HG03442 (cell line): ENCODE data around the gene MEGF11.

ENCODE experiments used
- ATAC-seq: cut with Tn5 transposase; IDR thresholded peaks from one replicate; pipeline ENCODE4 v1.9.1; 2021; ENCODE audit warnings: mild to moderate bottlenecking, moderate library complexity; ENCODE audit not compliant: unreplicated experiment

Gene MEGF11

DNA sequence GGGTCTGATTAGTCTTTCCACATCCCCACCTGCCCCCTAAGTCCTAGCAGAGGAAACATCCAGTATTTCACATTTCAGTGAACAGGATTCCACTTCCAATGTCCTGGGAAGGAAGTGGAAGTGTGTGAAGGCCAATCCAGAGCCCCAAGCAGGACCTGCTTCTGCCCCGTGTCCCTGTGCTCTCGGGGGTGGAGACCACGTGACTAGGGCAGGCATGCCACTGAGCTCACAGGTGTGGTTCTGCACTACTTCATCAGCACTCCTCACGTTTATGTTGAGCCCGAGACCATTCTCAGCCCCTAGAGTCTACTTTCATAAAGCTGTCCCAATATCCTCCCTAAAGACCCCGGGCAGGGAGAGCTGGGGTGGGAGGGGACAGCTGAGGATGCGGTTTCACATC lies 299.9 kb downstream of the MEGF11 start:
- ATAC-seq, result no peak

DNA sequence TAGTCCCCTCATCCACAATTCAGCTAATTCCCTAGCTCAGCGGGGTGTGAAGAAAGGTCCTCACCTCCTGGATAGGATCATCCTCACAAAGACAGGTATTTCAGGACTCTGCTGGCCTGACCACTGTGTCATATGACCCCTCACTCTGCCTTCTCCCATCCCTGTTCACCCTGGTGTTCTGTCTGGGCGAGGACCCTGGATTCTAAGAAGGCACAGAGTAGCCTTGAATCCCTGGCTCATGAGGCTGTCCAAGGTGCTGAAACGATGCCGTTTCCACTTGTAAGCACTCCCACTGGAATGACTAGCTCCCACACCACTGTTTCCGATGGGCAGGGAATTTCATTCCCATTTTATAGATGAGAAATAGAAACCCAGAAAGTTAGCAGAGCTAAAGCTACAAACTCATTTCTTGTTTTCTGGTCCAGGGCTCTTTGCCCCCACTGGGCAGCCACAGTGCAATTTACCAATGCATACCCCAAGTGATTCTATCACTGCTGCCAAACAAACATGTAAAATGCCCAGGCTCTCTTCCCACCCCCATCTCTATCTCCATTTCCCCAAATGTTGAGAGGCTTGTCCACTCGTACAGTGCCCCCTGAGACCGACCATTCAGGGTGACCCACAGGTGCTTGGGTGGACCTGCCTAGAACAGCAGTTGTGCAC lies 301.0 kb downstream of the MEGF11 start:
- ATAC-seq, result no peak

DNA sequence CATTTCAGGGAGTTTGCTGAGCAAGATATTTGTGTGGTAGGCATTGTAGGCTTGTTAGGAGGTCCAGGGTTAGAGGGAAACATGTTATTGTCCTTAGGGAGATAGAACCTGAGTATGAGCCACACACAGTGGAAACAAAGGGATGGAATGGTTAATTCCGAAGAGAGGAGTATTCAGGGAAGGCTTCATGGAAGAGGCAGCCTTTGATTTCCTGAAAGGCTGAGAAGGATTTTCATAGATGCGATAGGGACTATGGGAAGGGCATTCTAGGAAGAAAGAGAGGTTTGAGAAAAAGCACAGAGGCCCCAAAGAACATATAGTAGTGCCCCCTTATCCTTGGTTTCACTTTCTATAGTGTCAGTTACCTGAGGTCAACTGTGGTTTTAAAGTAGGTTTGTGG lies 302.5 kb downstream of the MEGF11 start:
- ATAC-seq, result no peak

DNA sequence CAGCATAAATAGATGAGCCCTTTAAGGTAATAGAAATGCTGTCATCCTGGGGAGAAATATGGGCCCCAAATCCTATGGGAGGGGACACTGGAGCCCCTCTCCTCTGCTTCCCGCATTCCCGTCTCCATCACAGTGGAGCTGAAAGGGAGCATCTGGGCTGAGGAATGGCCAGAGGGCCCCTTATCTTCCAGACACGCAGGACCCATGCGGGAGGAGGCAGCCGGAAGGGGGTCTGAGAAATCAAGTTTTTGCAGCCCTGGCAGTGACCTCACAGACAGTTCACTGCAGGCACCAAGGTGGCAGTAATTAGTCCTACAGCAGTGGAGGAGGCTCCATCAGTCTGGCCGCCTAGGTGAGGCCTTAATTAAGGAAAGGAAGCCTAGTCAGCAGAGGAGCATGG lies 304.1 kb downstream of the MEGF11 start:
- no peak for ATAC-seq

DNA sequence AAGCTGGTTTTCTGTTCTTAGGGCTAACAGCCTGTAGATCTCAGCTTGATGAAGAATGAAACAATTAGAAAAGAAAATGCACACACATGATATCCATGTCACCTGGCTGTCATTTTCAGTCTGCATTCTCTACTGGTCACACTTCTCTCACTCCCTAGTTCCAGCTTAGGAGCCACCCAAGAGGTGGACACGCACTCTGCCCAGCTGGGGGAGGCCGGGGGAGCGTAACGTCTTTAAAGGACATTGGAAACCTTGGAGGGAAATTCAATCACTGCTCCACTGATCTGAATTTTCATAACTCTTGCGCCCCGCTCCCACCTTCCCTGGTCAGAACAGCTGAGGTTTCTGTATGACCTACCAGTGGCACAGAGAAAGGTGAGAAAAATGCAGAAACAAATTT lies 304.5 kb downstream of the MEGF11 start:
- no peak for ATAC-seq

DNA sequence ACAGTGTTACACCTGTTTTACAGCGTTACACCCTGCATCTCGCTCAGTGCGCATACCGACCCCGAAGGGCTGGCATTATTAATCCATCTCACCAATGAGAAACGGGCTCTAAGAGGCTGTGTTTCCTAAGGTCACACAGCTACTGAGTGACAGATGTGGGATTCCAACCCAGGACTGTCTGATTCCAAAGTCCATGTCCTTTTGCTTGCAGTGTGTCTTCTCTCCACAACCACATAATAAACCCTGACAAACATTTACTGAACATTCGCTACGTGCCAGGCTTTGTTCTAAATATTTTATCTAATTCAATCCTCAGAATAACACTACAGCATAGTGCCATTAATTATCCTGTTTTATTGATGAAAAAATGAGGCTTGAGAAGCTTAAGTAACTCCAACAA lies 305.2 kb downstream of the MEGF11 start:
- ATAC-seq, result no peak

DNA sequence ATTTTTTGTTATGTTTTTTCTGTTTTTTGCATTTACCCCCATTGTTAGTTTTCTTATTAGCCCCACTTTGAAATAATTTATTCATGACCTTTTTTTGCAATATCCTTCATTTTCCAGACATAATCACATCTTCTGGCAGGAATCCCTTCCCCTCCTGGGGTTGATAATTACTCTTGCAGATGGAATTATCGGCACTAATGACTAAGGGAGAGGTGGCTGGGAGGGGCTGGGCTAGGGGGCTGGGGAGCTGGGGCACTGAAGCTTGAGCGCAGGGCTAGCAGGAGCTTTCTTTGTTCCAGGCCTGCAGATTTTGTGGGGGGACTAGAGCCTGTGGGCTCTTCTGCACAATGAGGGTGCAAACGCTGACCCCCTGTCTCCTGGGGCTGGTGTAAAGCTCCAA lies 306.5 kb downstream of the MEGF11 start:
- no peak for ATAC-seq

DNA sequence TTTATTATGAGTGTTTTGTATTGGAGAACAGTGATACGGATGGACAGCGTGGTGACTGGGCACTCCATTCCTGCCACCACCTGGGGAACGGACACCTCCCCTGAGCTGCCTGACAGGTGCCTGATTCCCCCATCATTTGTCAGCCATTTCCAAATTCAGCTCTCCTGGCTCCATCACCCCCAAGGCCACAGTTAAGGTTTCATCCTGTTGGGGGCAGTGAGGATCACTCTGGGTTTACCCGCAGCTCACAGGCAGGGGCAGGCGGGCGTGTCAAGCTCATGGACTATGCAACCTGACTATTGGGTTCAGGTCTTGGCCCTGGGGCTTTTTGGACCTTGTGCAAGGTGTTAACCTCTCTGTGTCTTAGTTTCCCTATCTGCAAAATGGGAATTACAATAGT lies 307.9 kb downstream of the MEGF11 start:
- ATAC-seq, result no peak

DNA sequence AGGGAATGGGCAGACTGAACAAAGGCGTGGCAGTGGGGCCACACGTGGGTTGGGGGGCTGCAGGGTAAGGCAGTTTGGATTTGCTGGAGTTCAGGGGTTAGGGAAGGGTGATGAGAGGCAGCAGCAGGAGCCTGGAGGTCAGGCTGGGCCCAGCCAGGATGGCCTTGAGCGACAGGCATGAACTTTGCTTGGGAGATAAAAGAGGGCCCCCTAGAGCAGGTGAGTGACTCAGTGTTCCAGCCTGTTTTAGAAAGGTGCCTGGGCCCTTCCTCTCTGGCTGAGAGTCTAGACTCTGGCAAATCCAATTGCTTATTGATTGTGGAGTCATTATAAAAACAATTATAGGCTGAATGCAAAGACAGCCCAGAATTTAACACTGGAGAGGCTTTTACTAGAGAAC lies 309.1 kb downstream of the MEGF11 start:
- ATAC-seq, result no peak

DNA sequence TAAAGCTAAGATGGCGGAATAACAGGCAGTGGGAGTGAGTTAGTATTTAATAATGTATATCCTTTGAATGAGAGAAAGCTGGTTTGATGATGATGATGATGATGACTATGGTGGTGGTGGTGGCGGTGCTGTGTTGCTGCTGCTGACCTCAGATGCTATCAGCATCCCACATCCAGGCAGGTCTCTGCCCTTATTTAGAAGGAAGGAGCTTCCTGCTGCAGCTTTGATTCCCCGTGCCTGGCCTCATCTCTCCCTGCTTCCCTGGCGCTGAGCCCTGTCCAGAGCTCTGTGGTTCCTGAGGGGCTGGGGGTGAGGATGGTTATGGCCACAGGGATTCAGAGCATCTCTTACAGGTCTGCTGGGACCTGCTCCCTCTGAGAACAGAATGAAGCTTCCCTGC lies 311.1 kb downstream of the MEGF11 start:
- ATAC-seq, result no peak

DNA sequence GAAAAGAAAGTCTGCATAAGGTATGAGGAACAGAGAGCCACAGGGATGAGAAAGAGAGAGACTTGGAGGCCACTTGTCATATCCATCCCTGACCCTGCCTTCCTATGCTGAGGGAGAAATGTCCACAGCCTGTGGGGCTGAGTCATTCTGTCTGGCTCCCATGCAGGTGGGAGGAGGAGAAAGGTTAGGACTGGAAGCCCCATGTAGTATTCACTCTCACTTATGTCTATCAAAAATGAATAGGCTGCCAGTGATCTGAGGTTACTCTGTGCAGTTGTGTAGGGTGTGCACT lies 313.0 kb downstream of the MEGF11 start:
- no peak for ATAC-seq

DNA sequence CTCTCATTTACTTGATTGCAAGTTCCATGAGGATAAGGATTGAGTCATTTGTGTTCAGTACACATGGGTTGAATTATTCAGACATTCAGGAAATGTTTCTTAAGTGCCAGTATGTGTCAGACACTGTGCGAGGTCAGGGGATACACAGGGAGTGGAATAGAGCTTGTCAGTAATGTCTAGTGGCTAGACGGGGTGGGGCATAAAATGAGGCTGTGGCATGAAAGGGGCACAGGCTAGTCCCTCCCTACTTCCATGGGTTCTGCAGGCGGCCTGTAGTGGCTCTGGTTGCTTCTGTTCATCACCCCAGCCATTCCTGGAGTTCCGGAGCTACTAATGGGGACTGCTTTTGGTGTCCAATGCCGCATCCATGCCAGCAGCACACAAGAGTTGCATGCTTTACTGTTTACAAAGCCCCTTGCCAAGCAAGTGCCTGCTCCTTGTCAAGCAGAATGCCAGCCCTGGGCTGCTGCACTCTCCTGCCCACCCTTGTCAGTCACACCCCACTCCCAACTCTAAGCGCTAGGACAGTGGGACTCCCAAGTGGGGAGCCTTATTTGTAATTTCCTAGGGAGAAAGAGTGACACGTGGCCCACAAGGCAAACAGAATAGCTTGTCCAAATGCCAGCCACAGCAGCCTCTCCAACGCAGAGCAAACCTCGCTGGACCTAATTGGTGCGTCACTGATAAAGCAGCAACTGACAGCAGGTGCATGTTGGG lies 313.5 kb downstream of the MEGF11 start:
- no peak for ATAC-seq

DNA sequence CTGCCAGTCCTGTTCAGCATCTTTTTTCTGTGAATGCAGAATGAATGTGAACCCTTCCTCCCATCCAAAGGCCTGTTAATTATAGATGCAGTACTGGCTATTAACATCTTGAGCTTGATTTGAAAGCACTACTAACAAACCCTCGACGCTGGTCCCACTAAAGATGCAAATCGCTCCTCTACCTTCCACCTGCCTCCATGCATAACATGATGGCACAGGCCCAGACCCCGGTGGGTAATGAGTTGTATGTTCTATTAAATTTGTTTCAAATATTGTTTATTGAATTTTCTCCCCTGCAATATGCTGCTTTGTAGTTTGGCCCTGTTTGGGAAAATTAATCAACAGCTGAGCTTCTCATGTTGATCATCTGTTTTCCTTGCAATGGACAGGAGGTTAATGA lies 314.9 kb downstream of the MEGF11 start:
- no peak for ATAC-seq

DNA sequence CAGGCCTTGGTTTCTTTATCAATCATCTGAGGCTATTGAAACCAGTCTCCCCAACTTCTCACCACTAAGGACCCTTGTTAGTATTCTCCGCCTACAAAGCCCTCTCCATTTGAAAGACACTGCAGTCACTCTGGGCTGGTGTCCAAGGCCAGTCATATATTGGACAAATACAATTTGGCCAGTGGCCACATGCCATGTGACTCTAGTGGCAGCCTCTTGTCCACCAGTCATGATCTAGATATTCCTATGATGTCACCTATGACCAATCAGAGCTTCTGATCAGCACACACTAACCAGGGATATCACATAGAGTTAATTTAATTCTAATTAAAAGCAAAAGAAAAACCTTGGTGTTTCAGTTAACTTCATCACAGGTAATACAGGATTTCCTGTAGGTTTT lies 316.1 kb downstream of the MEGF11 start:
- no peak for ATAC-seq

DNA sequence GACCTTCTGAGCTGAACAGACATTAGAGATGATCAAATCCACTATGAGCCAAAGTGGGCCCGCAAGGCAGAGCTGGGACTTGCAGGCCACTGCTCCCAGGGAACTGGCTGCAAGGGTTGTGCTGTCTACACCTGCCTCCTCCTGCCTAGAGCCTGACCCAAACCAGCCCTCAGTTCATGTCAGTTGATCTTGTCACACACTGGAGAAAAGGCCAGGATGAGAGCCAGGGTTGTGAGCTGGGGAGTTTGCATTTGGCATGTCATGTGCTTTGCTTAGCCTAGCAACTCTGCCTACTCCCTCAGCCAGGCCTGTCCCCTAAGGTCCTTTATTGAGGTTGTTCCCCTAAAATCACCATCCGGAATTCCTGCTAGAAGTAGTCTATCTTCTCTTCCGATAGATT lies 316.5 kb downstream of the MEGF11 start:
- ATAC-seq, result no peak

DNA sequence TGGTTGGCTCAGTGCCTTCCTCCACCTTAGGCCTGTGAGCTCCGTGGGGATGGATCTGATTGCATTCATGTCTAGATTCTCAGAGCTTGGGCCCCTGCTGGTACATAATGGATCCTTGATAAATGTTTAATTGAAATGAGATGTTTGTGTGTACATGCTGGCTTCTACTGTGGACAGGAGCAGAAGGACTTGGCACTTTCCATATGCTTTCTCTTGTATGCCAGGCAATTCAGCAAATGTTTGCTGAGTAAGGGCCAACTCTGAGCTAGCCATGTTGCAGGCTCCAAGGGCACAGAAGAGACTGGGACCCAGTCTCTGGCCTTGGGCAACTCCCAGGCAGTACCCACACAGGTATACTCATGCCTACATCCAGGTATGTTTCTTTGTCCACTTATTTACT lies 317.3 kb downstream of the MEGF11 start:
- ATAC-seq, result no peak

DNA sequence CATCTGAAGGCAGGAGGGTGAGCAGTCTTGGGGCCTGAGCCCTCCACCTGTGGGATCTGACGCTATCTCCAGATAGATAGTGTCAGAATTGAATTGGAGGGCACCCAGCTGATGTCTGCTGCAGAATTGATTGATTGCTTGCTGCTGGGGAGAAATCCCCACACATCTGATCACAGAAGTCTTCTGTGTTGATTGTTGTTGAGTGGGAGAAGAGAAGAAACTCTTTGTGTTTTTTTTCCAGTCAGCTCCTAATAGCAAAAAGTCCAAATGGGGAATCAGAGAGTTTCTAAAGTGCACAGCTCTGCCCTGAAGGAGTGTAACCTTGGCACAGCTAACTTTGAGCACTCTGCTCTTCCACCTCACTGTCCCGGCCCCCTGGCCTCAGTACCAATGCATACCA lies 318.2 kb downstream of the MEGF11 start:
- ATAC-seq, result no peak

DNA sequence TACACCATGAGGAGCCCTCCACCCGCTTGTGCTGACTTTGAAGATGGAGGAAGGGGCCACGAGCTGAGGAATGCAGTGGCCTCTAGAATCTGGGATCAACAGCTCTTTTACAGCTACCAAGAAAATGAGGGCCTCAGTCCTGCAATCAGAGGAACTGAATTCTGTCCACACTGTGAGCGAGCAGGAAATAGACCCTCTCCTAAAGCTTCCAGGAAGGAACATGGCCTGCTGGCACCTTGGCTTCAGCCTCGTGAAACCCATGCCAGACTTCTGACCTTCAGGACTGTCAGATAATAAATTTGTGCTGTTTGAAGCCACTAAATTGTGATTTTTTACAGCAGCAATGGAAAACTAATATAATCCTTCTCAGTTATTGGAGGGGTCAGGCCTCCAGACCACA lies 322.3 kb downstream of the MEGF11 start:
- ATAC-seq, result no peak

DNA sequence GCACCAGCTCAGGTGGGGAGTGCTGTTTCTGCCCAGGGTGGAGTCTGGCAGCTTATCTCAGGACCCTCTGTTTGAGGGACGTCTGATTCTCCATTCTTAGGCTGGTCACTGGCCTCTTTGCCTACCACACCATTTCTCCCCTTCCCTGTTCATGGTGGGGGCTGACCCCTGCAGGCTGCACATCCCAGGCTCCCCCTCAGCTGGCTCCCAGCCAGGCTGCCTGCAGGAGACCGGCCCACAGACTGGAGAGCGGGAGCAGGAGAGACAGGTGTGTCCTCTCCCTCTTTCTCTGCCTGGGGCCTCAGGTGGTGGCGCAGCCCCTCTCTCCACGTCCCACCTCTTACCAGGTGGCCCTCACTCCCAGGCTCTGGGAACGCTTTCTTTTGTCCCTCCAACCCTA lies 323.4 kb downstream of the MEGF11 start:
- no peak for ATAC-seq

DNA sequence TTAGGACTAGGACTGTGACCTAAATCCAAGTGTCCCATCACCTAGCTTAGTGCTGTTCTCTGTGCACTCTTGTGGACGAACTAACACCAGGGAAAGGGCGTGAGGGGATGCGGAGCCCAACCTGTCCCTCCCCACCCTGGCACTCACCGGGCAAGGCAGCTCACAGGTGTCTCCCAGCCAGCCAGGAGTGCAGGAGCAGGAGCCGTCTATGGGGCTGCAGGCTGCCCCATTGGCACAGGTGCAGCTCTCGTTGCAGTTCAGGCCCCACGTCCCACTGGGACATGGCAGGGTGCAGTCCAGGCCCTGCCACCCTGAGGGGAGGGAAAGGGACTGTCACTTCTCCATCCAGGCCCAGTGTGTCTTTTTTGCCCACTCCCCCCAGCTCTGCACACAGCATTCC lies 324.0 kb downstream of the MEGF11 start:
- ATAC-seq, result no peak

DNA sequence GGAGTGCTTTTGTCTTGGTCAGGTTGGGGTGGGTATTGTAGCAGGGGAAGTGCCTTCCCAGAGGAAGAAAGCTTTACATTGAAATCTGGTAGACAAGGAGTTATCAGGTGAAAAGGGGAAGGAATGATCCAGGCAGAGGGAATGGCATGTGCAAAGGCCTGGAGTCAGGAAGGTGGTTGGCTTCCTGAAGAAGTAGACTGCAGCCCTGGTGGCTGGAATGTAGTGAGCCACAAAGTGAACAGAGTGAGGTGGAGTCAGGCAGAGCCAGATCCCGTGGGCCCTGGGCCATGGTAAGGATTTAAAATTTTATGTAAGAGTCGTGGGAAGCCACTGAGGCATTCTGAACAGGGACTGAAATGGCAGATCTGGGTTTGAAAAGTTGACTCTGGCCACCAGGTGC lies 326.0 kb downstream of the MEGF11 start:
- ATAC-seq, result no peak

DNA sequence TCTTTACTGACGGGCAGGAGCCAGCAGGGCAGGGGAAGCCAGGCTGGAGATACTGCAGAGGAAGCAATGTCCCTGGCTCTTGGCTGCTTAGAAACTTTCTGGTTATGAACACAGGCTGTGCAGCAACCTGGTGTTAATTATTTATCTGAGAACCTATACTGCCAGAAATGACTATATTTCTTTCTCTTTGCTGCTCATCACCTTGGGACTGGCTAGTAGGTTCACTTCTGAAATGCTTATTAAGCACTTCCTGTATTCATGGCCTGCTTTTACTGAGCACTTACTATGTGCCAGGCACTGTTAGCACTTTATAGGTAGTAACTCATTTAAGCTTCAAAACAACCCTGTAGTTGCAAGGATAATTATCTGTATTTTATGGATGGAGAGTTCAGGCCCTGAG lies 326.7 kb downstream of the MEGF11 start:
- no peak for ATAC-seq

DNA sequence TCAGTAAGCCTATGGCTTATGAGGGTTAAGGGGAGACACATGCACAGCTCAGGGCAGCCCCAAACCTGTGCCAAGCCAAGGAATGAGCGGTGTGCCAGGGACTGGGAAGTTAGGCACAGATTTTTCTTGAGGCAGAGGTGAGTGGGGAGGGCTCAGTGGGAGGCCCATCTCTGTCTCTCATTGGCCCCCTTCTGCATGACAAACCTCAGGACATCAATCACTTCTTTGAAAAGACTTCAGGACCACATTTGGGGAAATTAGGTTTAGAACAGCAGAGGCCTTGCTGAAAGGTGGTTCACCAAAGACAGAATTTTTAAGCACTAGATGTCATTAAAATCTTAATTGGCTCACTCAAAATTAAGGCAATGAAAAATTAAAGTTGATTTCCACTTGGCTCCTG lies 327.1 kb downstream of the MEGF11 start:
- ATAC-seq, result no peak
